Tibial nerve (tissue), 4 donors: Measurements from ENCODE around the gene MESP2. TPM values are rescaled to one million over a fixed set of nuclear protein-coding genes. Genes with fewer than 3 reads are reported as not detected.
"Not testable (repeated sequence)": the region's sequence is repeated elsewhere in the genome, so short reads cannot be mapped to it uniquely, and the experiment has no call there.

Experiments
- DNase-seq, 2 donors: peaks; one replicate each; pipeline ENCODE4 v3.0.0-alpha.2; 2019; ENCODE audit warnings: low spot score in 2 of 2
- H3K27ac ChIP-seq, 4 donors: fragments of 200-600 bp; sonication (generic) in 3 of 4; one replicate each; pipeline ENCODE4 v1.5.1; 2017 to 2019; ENCODE audit warnings: mild to moderate bottlenecking in 1 of 4
- H3K27me3 ChIP-seq, 2 donors: fragments of 200-600 bp; sonication (generic) in 1 of 2; one replicate each; pipeline versions ENCODE4 v1.5.1 to v1.6.0; 2017 to 2019
- H3K36me3 ChIP-seq, 3 donors: fragments of 200-600 bp; sonication (generic); one replicate each; pipeline ENCODE4 v1.5.1; 2018 to 2019
- H3K4me1 ChIP-seq, 4 donors: fragments of 200-600 bp; sonication (generic) in 3 of 4; one replicate each; pipeline ENCODE4 v1.5.1; 2017 to 2019
- H3K4me3 ChIP-seq, 4 donors: fragments of 200-600 bp; sonication (generic) in 3 of 4; one replicate each; pipeline ENCODE4 v1.5.1; 2017 to 2019; ENCODE audit warnings: mild to moderate bottlenecking in 1 of 4, moderate library complexity in 1 of 4
- H3K9me3 ChIP-seq, 4 donors: fragments of 200-600 bp; sonication (generic) in 3 of 4; one replicate each; pipeline ENCODE4 v1.5.1; 2017 to 2019
- CTCF ChIP-seq, 5 experiments: fragments of 200-600 bp in 3 of 5; fragments of 450-650 bp in 2 of 5; sonication (generic) in 3 of 5; IDR thresholded peaks; one replicate each; pipeline ENCODE4 v1.5.1; 2016 to 2019; ENCODE audit warnings: antibody characterized with exemption in 5 of 5, mild to moderate bottlenecking in 3 of 5, moderate library complexity in 2 of 5
- EP300 ChIP-seq, 2 donors: sonication (generic); formaldehyde crosslinking; IDR thresholded peaks; one replicate each; pipeline ENCODE4 v1.6.1; 2017; ENCODE audit warnings: antibody characterized with exemption in 2 of 2, mild to moderate bottlenecking in 1 of 2
- POLR2A ChIP-seq, 2 donors: fragments of 450-650 bp; IDR thresholded peaks; one replicate each; pipeline ENCODE4 v1.6.1; 2017; ENCODE audit warnings: antibody characterized with exemption in 2 of 2, mild to moderate bottlenecking in 2 of 2, moderate library complexity in 2 of 2
- WGBS, 2 donors: methylation state at CpG; one replicate each; pipeline ENCODE4 v1.1.5; 2018; 5-methylcytosine and 5-hydroxymethylcytosine counted together
- total RNA-seq, 4 donors: library from RNA; depleted of rRNA; stranded (reverse); fragments of >200 nt; gene quantifications; one replicate each; pipeline ENCODE4 v1.1.0, GENCODE V29; 2016

Gene MESP2
- total RNA-seq, 4 donors from 2014 or later = 1.5 TPM; not detected in 3

- H3K4me3 ChIP-seq = no peak overlapping the region
- no peaks in the 10 kb centered on the region for H3K27me3 ChIP-seq
- no peak for TF ChIP-seq EP300 (IDR thresholded peaks at IDR 0.05)
- H3K27ac ChIP-seq = no peak overlapping the region
- peaks cover 0 to 62% (median 0%) of the 10 kb centered on the region in 3 donors for H3K36me3 ChIP-seq
- peaks cover 0 to 11% (median 0%) of the 10 kb centered on the region in 4 donors for H3K9me3 ChIP-seq
- 92% methylated on average over 3 of the region's 3 CpGs for WGBS, 2 donors
- no peak for DNase-seq
- H3K4me1 ChIP-seq = no peaks in the 10 kb centered on the region
Measured at GRCh38 chr15:89787944-89788343, 11.8 kb downstream of the MESP2 start.

- not testable (repeated sequence) for DNase-seq, H3K27me3 ChIP-seq, H3K4me3 ChIP-seq, H3K4me1 ChIP-seq, H3K27ac ChIP-seq
- peaks cover 0 to 64% (median 0%) of the 10 kb centered on the region in 3 donors for H3K36me3 ChIP-seq
- 93 to 95% methylated on average over 4 of the region's 4 CpGs for WGBS, 2 donors
- H3K9me3 ChIP-seq = peaks cover 0 to 11% (median 0%) of the 10 kb centered on the region in 4 donors
Measured at GRCh38 chr15:89788585-89788984, 12.5 kb downstream of the MESP2 start.

GRCh38 chr15:89790206-89790605, 14.1 kb downstream of the MESP2 start:
- TF ChIP-seq CTCF (IDR thresholded peaks at IDR 0.05) = no peak
- no peak for TF ChIP-seq POLR2A (IDR thresholded peaks at IDR 0.05)
- TF ChIP-seq EP300 (IDR thresholded peaks at IDR 0.05) = no peak
- Histone ChIP-seq H3K27me3 (no peaks in the 10 kb centered on the region), H3K4me1 (peaks cover 0 to 11% (median under 1%) of the 10 kb centered on the region in 4 donors), H3K27ac (no peak overlapping the region), H3K4me3 (no peak overlapping the region), H3K9me3 (peaks cover 0 to 11% (median 0%) of the 10 kb centered on the region in 4 donors), H3K36me3 (peaks cover 0 to 55% (median 0%) of the 10 kb centered on the region in 3 donors)
- 77 to 83% methylated on average over 10 of the region's 10 CpGs for WGBS, 2 donors
- DNase-seq = no peak

GRCh38 chr15:89790661-89791060, 14.5 kb downstream of the MESP2 start:
- H3K9me3 ChIP-seq = peaks cover 0 to 11% (median 0%) of the 10 kb centered on the region in 4 donors
- TF ChIP-seq CTCF (IDR thresholded peaks at IDR 0.05) (no peak), EP300 (IDR thresholded peaks at IDR 0.05) (no peak), POLR2A (IDR thresholded peaks at IDR 0.05) (no peak)
- no peak overlapping the region for H3K4me3 ChIP-seq
- peaks cover 0 to 53% (median 0%) of the 10 kb centered on the region in 3 donors for H3K36me3 ChIP-seq
- no peaks in the 10 kb centered on the region for H3K27me3 ChIP-seq
- no peak for DNase-seq
- no peak overlapping the region for H3K27ac ChIP-seq
- H3K4me1 ChIP-seq = peaks cover 0 to 15% (median 3%) of the 10 kb centered on the region in 4 donors
- 75 to 83% methylated on average over 16 of the region's 16 CpGs for WGBS, 2 donors

- no peak for TF ChIP-seq CTCF (IDR thresholded peaks at IDR 0.05)
- no peak for TF ChIP-seq POLR2A (IDR thresholded peaks at IDR 0.05)
- TF ChIP-seq EP300 (IDR thresholded peaks at IDR 0.05) = no peak
- 94 to 95% methylated on average over 22 of the region's 22 CpGs for WGBS, 2 donors
- no peak overlapping the region for H3K27ac ChIP-seq
Measured at GRCh38 chr15:89792106-89792805, 16.1 kb downstream of the MESP2 start.

GRCh38 chr15:89794627-89795241, 18.6 kb downstream of the MESP2 start:
- TF ChIP-seq CTCF (IDR thresholded peaks at IDR 0.05) (no peak), EP300 (IDR thresholded peaks at IDR 0.05) (peak in 1 of 2 donors; percentile 52), POLR2A (IDR thresholded peaks at IDR 0.05) (no peak)
- H3K27ac ChIP-seq = peak overlapping the region in 2 of 4 donors; percentile 58 to 74
- peak in 1 of 2 donors; percentile 29 for DNase-seq

More at GRCh38 chr15:89792106-89792805, 16.1 kb downstream of the MESP2 start:
- Histone ChIP-seq H3K4me1 (peaks cover 0 to 17% (median 4%) of the 10 kb centered on the region in 4 donors), H3K9me3 (peaks cover 0 to 21% (median 0%) of the 10 kb centered on the region in 4 donors), H3K4me3 (no peak overlapping the region), H3K36me3 (peaks cover 0 to 63% (median 0%) of the 10 kb centered on the region in 3 donors), H3K27me3 (no peaks in the 10 kb centered on the region)
- no peak for DNase-seq

More at GRCh38 chr15:89794627-89795241, 18.6 kb downstream of the MESP2 start:
- H3K9me3 ChIP-seq = peaks cover 0 to 11% (median 0%) of the 10 kb centered on the region in 4 donors
- no peaks in the 10 kb centered on the region for H3K27me3 ChIP-seq
- 24 to 44% methylated on average over 5 of the region's 5 CpGs for WGBS, 2 donors
- H3K36me3 ChIP-seq = peaks cover 0 to 66% (median 0%) of the 10 kb centered on the region in 3 donors
- H3K4me1 ChIP-seq = peaks cover 0 to 17% (median 4%) of the 10 kb centered on the region in 4 donors
- no peak overlapping the region for H3K4me3 ChIP-seq
